H9 (cell line): ENCODE measurements around the gene PROK1. TPM values are rescaled to one million over a fixed set of nuclear protein-coding genes. Genes with fewer than 3 reads are reported as not detected.

Source experiments
- DNase-seq: peaks from one replicate; pipeline ENCODE4 v3.0.0-alpha.2; 2017
- H2AFZ ChIP-seq: one replicate; pipeline ENCODE4 v1.6.1; 2013; ENCODE audit warnings: mild to moderate bottlenecking, low read length, control low read depth, moderate library complexity
- H2AK5ac ChIP-seq: 2 replicates; pipeline ENCODE4 v1.6.1; 2013; ENCODE audit warnings: low read length, control low read depth, mixed read lengths; ENCODE audit not compliant: insufficient read length
- H2BK120ac ChIP-seq: one replicate; pipeline ENCODE4 v1.6.1; 2013; ENCODE audit warnings: low read depth, mild to moderate bottlenecking, low read length, control low read depth, inconsistent platforms; ENCODE audit not compliant: poor library complexity, severe bottlenecking
- H2BK12ac ChIP-seq: 2 replicates; pipeline ENCODE4 v1.6.1; 2013; ENCODE audit warnings: low read length, control low read depth, mixed read lengths, low read depth; ENCODE audit not compliant: insufficient read length
- H2BK15ac ChIP-seq: 2 replicates; pipeline ENCODE4 v1.6.1; 2013; ENCODE audit warnings: low read depth, low read length, control low read depth
- H2BK20ac ChIP-seq: one replicate; pipeline ENCODE4 v1.6.1; 2013; ENCODE audit warnings: low read depth, mild to moderate bottlenecking, low read length, control low read depth, inconsistent platforms; ENCODE audit not compliant: poor library complexity, severe bottlenecking
- H2BK5ac ChIP-seq: 2 replicates; pipeline ENCODE4 v1.6.1; 2013; ENCODE audit warnings: low read length, control low read depth, mixed read lengths; ENCODE audit not compliant: insufficient read length
- H3K14ac ChIP-seq: 2 replicates; pipeline ENCODE4 v1.6.1; 2013; ENCODE audit warnings: low read length, control low read depth; ENCODE audit not compliant: insufficient read depth
- H3K18ac ChIP-seq: 2 replicates; pipeline ENCODE4 v1.6.1; 2013; ENCODE audit warnings: low read depth, mild to moderate bottlenecking, mixed read lengths, low read length, control low read depth; ENCODE audit not compliant: insufficient read length
- H3K23ac ChIP-seq: 2 replicates; pipeline ENCODE4 v1.6.1; 2013; ENCODE audit warnings: low read length, control low read depth, mixed read lengths, low read depth; ENCODE audit not compliant: insufficient read length
- H3K23me2 ChIP-seq: 2 replicates; pipeline ENCODE4 v1.6.1; 2013; ENCODE audit warnings: low read depth, mild to moderate bottlenecking, mixed read lengths, low read length, control low read depth; ENCODE audit not compliant: insufficient read length, poor library complexity, severe bottlenecking
- H3K27ac ChIP-seq: 2 replicates; pipeline ENCODE4 v1.5.1; 2013; ENCODE audit warnings: low read length, control low read depth, mixed read lengths, low read depth; ENCODE audit not compliant: insufficient read length
- H3K27me3 ChIP-seq: 2 replicates; pipeline ENCODE4 v1.6.1; 2013; ENCODE audit warnings: low read length, control low read depth, inconsistent platforms; ENCODE audit not compliant: insufficient read depth
- H3K4ac ChIP-seq: 2 replicates; pipeline ENCODE4 v1.6.1; 2013; ENCODE audit warnings: low read depth, mild to moderate bottlenecking, control low read depth, inconsistent platforms, low read length, moderate library complexity
- H3K4me1 ChIP-seq: 2 replicates; pipeline ENCODE4 v1.6.1; 2013; ENCODE audit warnings: low read length, control low read depth, inconsistent platforms; ENCODE audit not compliant: insufficient read depth
- H3K4me2 ChIP-seq: 2 replicates; pipeline ENCODE4 v1.6.1; 2013; ENCODE audit warnings: low read length, control low read depth, mixed read lengths; ENCODE audit not compliant: insufficient read length, insufficient read depth
- H3K56ac ChIP-seq: 2 replicates; pipeline ENCODE4 v1.6.1; 2013; ENCODE audit warnings: low read depth, mild to moderate bottlenecking, mixed read lengths, low read length, control low read depth; ENCODE audit not compliant: insufficient read length
- H3K79me1 ChIP-seq: 2 replicates; pipeline ENCODE4 v1.6.1; 2013; ENCODE audit warnings: low read depth, mild to moderate bottlenecking, moderate library complexity, low read length, control low read depth, inconsistent platforms; ENCODE audit not compliant: insufficient read depth, poor library complexity, severe bottlenecking
- H3K79me2 ChIP-seq: 2 replicates; pipeline ENCODE4 v1.6.1; 2013; ENCODE audit warnings: low read length, control low read depth, inconsistent platforms; ENCODE audit not compliant: insufficient read depth
- H3K9ac ChIP-seq: 2 replicates; pipeline ENCODE4 v1.6.1; 2013; ENCODE audit warnings: low read length, control low read depth, mixed read lengths; ENCODE audit not compliant: insufficient read length; ENCODE audit errors: extremely low read depth
- H3K9me3 ChIP-seq: one replicate; pipeline ENCODE4 v1.6.1; 2013; ENCODE audit warnings: low read depth, low read length, inconsistent platforms; ENCODE audit not compliant: control insufficient read depth
- H3T11ph ChIP-seq: one replicate; pipeline ENCODE4 v1.6.1; 2013; ENCODE audit warnings: mild to moderate bottlenecking, low read length, control low read depth, inconsistent platforms
- H4K20me1 ChIP-seq: one replicate; pipeline ENCODE4 v1.6.1; 2013; ENCODE audit not compliant: control insufficient read depth, insufficient read length, insufficient read depth
- H4K5ac ChIP-seq: 2 replicates; pipeline ENCODE4 v1.6.1; 2013; ENCODE audit warnings: low read depth, mild to moderate bottlenecking, mixed read lengths, low read length, control low read depth; ENCODE audit not compliant: insufficient read length
- H4K8ac ChIP-seq: replicated peaks from 2 replicates; pipeline ENCODE4 v1.6.1; 2013; ENCODE audit warnings: low read length, control low read depth, mixed read lengths, low read depth; ENCODE audit not compliant: insufficient read length
- H4K91ac ChIP-seq: 2 replicates; pipeline ENCODE4 v1.6.1; 2013; ENCODE audit warnings: low read depth, mild to moderate bottlenecking, moderate library complexity, mixed read lengths, low read length, control low read depth; ENCODE audit not compliant: insufficient read length
- H3K27ac Mint-ChIP-seq, 3 experiments: 2 replicates in 2 of 3; 3 replicates in 1 of 3; pipeline ENCODE4 v1.8.0; 2020 to 2021; ENCODE audit warnings: mixed read lengths in 3 of 3, mild to moderate bottlenecking in 1 of 3, moderate library complexity in 1 of 3
- H3K27me3 Mint-ChIP-seq: 2 replicates; pipeline ENCODE4 v1.8.0; 2021; ENCODE audit warnings: low read depth, mild to moderate bottlenecking, moderate library complexity, mixed read lengths
- H3K36me3 Mint-ChIP-seq, 3 experiments: 2 replicates in 2 of 3; 3 replicates in 1 of 3; pipeline ENCODE4 v1.8.0; 2020 to 2021; ENCODE audit warnings: low read depth in 3 of 3, mixed read lengths in 3 of 3; ENCODE audit not compliant: insufficient read depth in 1 of 3
- H3K4me1 Mint-ChIP-seq, 2 experiments: 2 replicates each; pipeline ENCODE4 v1.8.0; 2020; ENCODE audit warnings: mixed read lengths in 2 of 2
- H3K4me3 Mint-ChIP-seq, 2 experiments: 2 replicates in 1 of 2; 3 replicates in 1 of 2; pipeline ENCODE4 v1.8.0; 2020 to 2021; ENCODE audit warnings: mild to moderate bottlenecking in 2 of 2, mixed read lengths in 2 of 2, moderate library complexity in 1 of 2
- H3K9me3 Mint-ChIP-seq, 2 experiments: 2 replicates in 1 of 2; 3 replicates in 1 of 2; pipeline ENCODE4 v1.8.0; 2020; ENCODE audit warnings: mild to moderate bottlenecking in 2 of 2, mixed read lengths in 2 of 2, moderate library complexity in 1 of 2
- CTCF ChIP-seq: fragments of 200-600 bp; sonication (generic); conservative IDR thresholded peaks from 3 replicates; pipeline ENCODE4 v1.8.0; 2021; ENCODE audit warnings: antibody characterized with exemption, mild to moderate bottlenecking
- WGBS: extraction: QIAGEN DNeasy Blood & Tissue Kit; methylation state at CpG from one replicate; pipeline ENCODE4 v1.1.7; 2013; ENCODE audit warnings: missing lambda C conversion rate, low lambda C conversion rate, mixed read lengths; ENCODE audit not compliant: insufficient read length; ENCODE audit errors: extremely low coverage; 5-methylcytosine and 5-hydroxymethylcytosine counted together
- total RNA-seq: library from RNA; stranded (reverse); gene quantifications from 2 replicates; pipeline ENCODE4 v1.2.1, GENCODE V29; 2021

The PROK1 gene
- total RNA-seq, 1 experiment from 2014 or later = not detected

GRCh38 chr1:110504226-110504625 is 53.3 kb downstream of the PROK1 start:
- Histone ChIP-seq H4K91ac (no peak overlapping the region), H3K27ac (no peak overlapping the region), H3K79me2 (no peaks in the 10 kb centered on the region), H3K56ac (no peak overlapping the region), H2BK20ac (no peak overlapping the region), H3K4ac (no peak overlapping the region), H2BK15ac (no peak overlapping the region), H4K5ac (no peak overlapping the region), H3T11ph (no peak overlapping the region), H4K20me1 (no peaks in the 10 kb centered on the region), H2BK120ac (no peak overlapping the region), H3K4me1 (no peaks in the 10 kb centered on the region), H3K18ac (no peak overlapping the region), H3K9ac (no peak overlapping the region), H3K23me2 (no peaks in the 10 kb centered on the region), H3K23ac (no peak overlapping the region), H2AFZ (no peak overlapping the region), H3K14ac (no peak overlapping the region), H2BK12ac (no peak overlapping the region), H3K79me1 (no peaks in the 10 kb centered on the region), H3K4me2 (no peak overlapping the region), H2AK5ac (no peak overlapping the region), H3K27me3 (no peaks in the 10 kb centered on the region), H4K8ac (no peak overlapping the region), H3K9me3 (no peaks in the 10 kb centered on the region), H2BK5ac (no peak overlapping the region)
- TF ChIP-seq CTCF = no peak
- no peak for DNase-seq
- H3K27me3 Mint-ChIP-seq = peaks cover 16% of the 10 kb centered on the region
- no peak overlapping the region for H3K4me3 Mint-ChIP-seq
- peaks cover 13% of the 10 kb centered on the region in 2 experiments for H3K4me1 Mint-ChIP-seq
- no peaks in the 10 kb centered on the region; a peak in 1 of 7 replicates for H3K36me3 Mint-ChIP-seq
- H3K27ac Mint-ChIP-seq = no peak overlapping the region
- WGBS = no CpG with 5 or more reads among the region's 7 CpGs
- H3K9me3 Mint-ChIP-seq = no peaks in the 10 kb centered on the region
